Measurements from ENCODE around the gene SDHB. TPM values are rescaled to one million over a fixed set of nuclear protein-coding genes. Genes with fewer than 3 reads are reported as not detected.

Gene SDHB
- total and polyA plus RNA-seq, 12 donors: 52.3 to 243 (median 152) TPM

- no peak overlapping the region for H3K4me3 ChIP-seq
- peak in 1 of 7 donors; percentile 39 for DNase-seq
- 83 to 96% (median 86%) methylated on average over 17 to 28 of the region's 28 CpGs for WGBS, 4 donors
- peaks cover 0 to 4% of the 10 kb centered on the region in 2 donors for H3K36me3 ChIP-seq (replicated peaks in 1 of 2)
- peak overlapping the region in 1 of 5 donors; percentile 38 for H3K27ac ChIP-seq
- intact Hi-C loops (cut with DNase I): no loop called here
- peaks cover 6 to 10% of the 10 kb centered on the region in 2 donors for H3K4me1 ChIP-seq (replicated peaks in 1 of 2)
- no peak for TF ChIP-seq POLR2A (IDR thresholded peaks at IDR 0.05)
- no peak for TF ChIP-seq CTCF (IDR thresholded peaks at IDR 0.05)
- no peaks in the 10 kb centered on the region for H3K9me3 ChIP-seq (replicated peaks in 1 of 3)
- no peaks in the 10 kb centered on the region for H3K27me3 ChIP-seq
Measured at GRCh38 chr1:16971341-16972188, 82.3 kb downstream of the SDHB start.

- DNase-seq: no peak
Measured at GRCh38 chr1:16970132-16970910, 83.5 kb downstream of the SDHB start.

GRCh38 chr1:16969651-16970050, 84.2 kb downstream of the SDHB start:
- 94 to 98% (median 94%) methylated on average over 11 to 12 of the region's 12 CpGs for whole genome bisulfite sequencing, 4 donors
- DNase-seq: no peak
- H3K27ac ChIP-seq: no peak overlapping the region
- H3K27me3 ChIP-seq: no peaks in the 10 kb centered on the region
- H3K9me3 ChIP-seq (replicated peaks in 1 of 3): no peaks in the 10 kb centered on the region
- peaks cover 6 to 11% of the 10 kb centered on the region in 2 donors for H3K4me1 ChIP-seq (replicated peaks in 1 of 2)
- TF ChIP-seq POLR2A (IDR thresholded peaks at IDR 0.05) (no peak), CTCF (IDR thresholded peaks at IDR 0.05) (no peak)
- H3K36me3 ChIP-seq (replicated peaks in 1 of 2): peaks cover 0 to 13% of the 10 kb centered on the region in 2 donors
- intact Hi-C loops (cut with DNase I): loop anchor here in 1 of 2 donors (5.0 kb wide), 1 partner anchor 68 kb away; no protein-coding TSS in a partner anchor
- H3K4me3 ChIP-seq: no peak overlapping the region

More at GRCh38 chr1:16970132-16970910, 83.5 kb downstream of the SDHB start:
- no peak overlapping the region for H3K27ac ChIP-seq
- intact Hi-C loops (cut with DNase I): no loop called here
- H3K4me3 ChIP-seq: no peak overlapping the region
- H3K9me3 ChIP-seq (replicated peaks in 1 of 3): no peaks in the 10 kb centered on the region
- peaks cover 6 to 11% of the 10 kb centered on the region in 2 donors for H3K4me1 ChIP-seq (replicated peaks in 1 of 2)
- TF ChIP-seq POLR2A (IDR thresholded peaks at IDR 0.05) (no peak), CTCF (IDR thresholded peaks at IDR 0.05) (no peak)
- 93 to 95% (median 95%) methylated on average over 7 to 28 of the region's 28 CpGs for WGBS, 4 donors
- H3K27me3 ChIP-seq: no peaks in the 10 kb centered on the region
- peaks cover 0 to 13% of the 10 kb centered on the region in 2 donors for H3K36me3 ChIP-seq (replicated peaks in 1 of 2)

GRCh38 chr1:16969057-16969611, 84.7 kb downstream of the SDHB start:
- Histone ChIP-seq H3K4me1 (replicated peaks in 1 of 2) (peaks cover 6 to 11% of the 10 kb centered on the region in 2 donors), H3K27ac (no peak overlapping the region), H3K36me3 (replicated peaks in 1 of 2) (peaks cover 0 to 13% of the 10 kb centered on the region in 2 donors), H3K4me3 (no peak overlapping the region), H3K9me3 (replicated peaks in 1 of 3) (no peaks in the 10 kb centered on the region), H3K27me3 (no peaks in the 10 kb centered on the region)
- intact Hi-C loops (cut with DNase I): loop anchor here in 1 of 2 donors (5.0 kb wide), 1 partner anchor 68 kb away; no protein-coding TSS in a partner anchor
- 88 to 95% (median 89%) methylated on average over 13 to 14 of the region's 14 CpGs for WGBS, 4 donors
- DNase-seq: no peak
- no peak for TF ChIP-seq POLR2A (IDR thresholded peaks at IDR 0.05)
- TF ChIP-seq CTCF (IDR thresholded peaks at IDR 0.05): no peak

Data from adrenal gland (tissue), 12 donors.